SU-DHL-6 (cell line): ENCODE data around the gene VTCN1.

Experiments used
- CTCF ChIP-seq: fragments of 200-600 bp; sonication (generic); IDR thresholded peaks from one replicate; pipeline ENCODE4 v1.5.1; 2017; ENCODE audit warnings: antibody characterized with exemption, mild to moderate bottlenecking, low read length, moderate library complexity; ENCODE audit not compliant: insufficient read depth, poor library complexity, severe bottlenecking
- EZH2phosphoT487 ChIP-seq: fragments of 200-600 bp; sonication (generic), shearing (Covaris generic); conservative IDR thresholded peaks from 2 replicates; pipeline ENCODE4 v1.6.1; 2018; ENCODE audit warnings: mild to moderate bottlenecking, antibody characterized with exemption, low read length, moderate library complexity, mixed read lengths

GRCh38 chr1:117244971-117245370, 34.2 kb upstream of the VTCN1 start:
- TF ChIP-seq CTCF (no peak), EZH2phosphoT487 (no peak)
